ENCODE results near the gene SNX24. TPM values are rescaled to one million over a fixed set of nuclear protein-coding genes. Genes with fewer than 3 reads are reported as not detected.

The SNX24 gene
- total and polyA plus RNA-seq, 4 donors = 6.3 to 10.1 (median 9.1) TPM

DNA sequence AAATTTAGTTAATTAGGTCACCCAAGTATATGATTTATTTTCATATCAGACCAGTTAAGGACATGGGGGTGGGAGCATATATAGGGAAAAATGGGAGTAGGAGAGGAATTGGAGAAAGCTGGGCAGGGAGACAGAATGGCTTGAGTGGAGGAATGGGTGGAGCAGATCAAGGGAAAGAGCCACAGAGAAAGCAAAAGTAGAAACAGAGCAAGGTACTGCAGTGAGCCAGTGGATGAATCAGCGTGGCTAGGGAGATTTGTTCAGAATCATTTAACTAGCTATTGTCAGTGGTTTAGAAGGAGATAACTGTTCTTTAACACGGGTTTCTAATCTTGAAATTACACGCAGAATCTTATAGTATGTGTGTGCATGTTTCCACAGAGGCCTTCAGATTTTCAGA lies 37.4 kb downstream of the SNX24 start:
- no peaks in the 10 kb centered on the region for H3K4me1 ChIP-seq (ENCODE audit: control insufficient read depth in 4 of 4, insufficient read depth in 4 of 4, low read length in 3 of 4)
- H3K27ac ChIP-seq (ENCODE audit: low read depth in 1 of 2, low read length in 2 of 2) = no peak overlapping the region
- H3K4me3 ChIP-seq (ENCODE audit: low read depth in 1 of 3, low read length in 3 of 3) = no peak overlapping the region
- no peaks in the 10 kb centered on the region for H3K27me3 ChIP-seq (ENCODE audit: control insufficient read depth in 4 of 4, insufficient read depth in 4 of 4, low read length in 3 of 4)
- WGBS = 92% methylated on average over 3 of the region's 3 CpGs
- no peaks in the 10 kb centered on the region for H3K9me3 ChIP-seq (ENCODE audit: control insufficient read depth in 4 of 4, low read length in 3 of 4)
- DNase-seq (ENCODE audit: low spot score) = no peak
- TF ChIP-seq HNF4G (IDR thresholded peaks at IDR 0.05) = no peak
- TF ChIP-seq RAD21 (IDR thresholded peaks at IDR 0.05) = no peak
- TF ChIP-seq MAX (IDR thresholded peaks at IDR 0.05) = no peak
- no peak for TF ChIP-seq RXRA (IDR thresholded peaks at IDR 0.05)
- TF ChIP-seq, protein P1, sequence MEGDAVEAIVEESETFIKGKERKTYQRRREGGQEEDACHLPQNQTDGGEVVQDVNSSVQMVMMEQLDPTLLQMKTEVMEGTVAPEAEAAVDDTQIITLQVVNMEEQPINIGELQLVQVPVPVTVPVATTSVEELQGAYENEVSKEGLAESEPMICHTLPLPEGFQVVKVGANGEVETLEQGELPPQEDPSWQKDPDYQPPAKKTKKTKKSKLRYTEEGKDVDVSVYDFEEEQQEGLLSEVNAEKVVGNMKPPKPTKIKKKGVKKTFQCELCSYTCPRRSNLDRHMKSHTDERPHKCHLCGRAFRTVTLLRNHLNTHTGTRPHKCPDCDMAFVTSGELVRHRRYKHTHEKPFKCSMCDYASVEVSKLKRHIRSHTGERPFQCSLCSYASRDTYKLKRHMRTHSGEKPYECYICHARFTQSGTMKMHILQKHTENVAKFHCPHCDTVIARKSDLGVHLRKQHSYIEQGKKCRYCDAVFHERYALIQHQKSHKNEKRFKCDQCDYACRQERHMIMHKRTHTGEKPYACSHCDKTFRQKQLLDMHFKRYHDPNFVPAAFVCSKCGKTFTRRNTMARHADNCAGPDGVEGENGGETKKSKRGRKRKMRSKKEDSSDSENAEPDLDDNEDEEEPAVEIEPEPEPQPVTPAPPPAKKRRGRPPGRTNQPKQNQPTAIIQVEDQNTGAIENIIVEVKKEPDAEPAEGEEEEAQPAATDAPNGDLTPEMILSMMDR (IDR thresholded peaks at IDR 0.05; ENCODE audit: low read depth, low read length, missing input control) = no peak
- TF ChIP-seq, protein P2, sequence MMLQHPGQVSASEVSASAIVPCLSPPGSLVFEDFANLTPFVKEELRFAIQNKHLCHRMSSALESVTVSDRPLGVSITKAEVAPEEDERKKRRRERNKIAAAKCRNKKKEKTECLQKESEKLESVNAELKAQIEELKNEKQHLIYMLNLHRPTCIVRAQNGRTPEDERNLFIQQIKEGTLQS (IDR thresholded peaks at IDR 0.05) = no peak
- no peak for TF ChIP-seq FOXA1 (IDR thresholded peaks at IDR 0.05)
- H3K9ac ChIP-seq (ENCODE audit: low read depth in 1 of 2, low read length in 2 of 2) = no peak overlapping the region
- no peaks in the 10 kb centered on the region for H3K36me3 ChIP-seq (ENCODE audit: control insufficient read depth in 4 of 4, insufficient read depth in 3 of 4, low read depth in 1 of 4, low read length in 3 of 4)

DNA sequence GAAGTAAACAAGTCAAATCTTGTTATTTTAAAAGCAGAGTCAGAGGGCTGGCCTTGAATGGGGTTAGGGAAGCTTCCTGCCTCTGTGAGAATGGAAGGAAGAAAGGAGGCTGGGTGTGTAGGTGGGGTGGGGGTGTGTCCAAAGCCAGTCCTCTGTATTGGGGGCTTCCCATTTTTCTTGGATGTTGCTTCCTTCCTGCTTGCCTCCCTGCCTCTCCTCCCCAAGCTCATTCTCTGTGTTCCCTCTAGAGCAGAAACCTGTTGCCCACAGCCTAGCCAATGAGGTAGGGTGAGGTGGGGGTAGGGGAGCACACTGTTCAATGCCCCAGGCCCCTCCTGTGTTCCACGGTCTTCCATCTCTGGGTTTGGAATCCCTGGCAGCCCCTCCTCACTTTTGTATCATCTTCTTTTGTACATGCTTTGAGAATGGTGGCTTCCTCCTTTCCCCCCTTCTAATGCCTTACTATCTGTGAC lies 39.7 kb downstream of the SNX24 start:
- Histone ChIP-seq H3K9me3 (ENCODE audit: control insufficient read depth in 4 of 4, low read length in 3 of 4) (no peaks in the 10 kb centered on the region), H3K9ac (ENCODE audit: low read depth in 1 of 2, low read length in 2 of 2) (no peak overlapping the region), H3K4me1 (ENCODE audit: control insufficient read depth in 4 of 4, insufficient read depth in 4 of 4, low read length in 3 of 4) (no peaks in the 10 kb centered on the region), H3K4me3 (ENCODE audit: low read depth in 1 of 3, low read length in 3 of 3) (no peak overlapping the region), H3K27ac (ENCODE audit: low read depth in 1 of 2, low read length in 2 of 2) (no peak overlapping the region), H3K27me3 (ENCODE audit: control insufficient read depth in 4 of 4, insufficient read depth in 4 of 4, low read length in 3 of 4) (no peaks in the 10 kb centered on the region), H3K36me3 (ENCODE audit: control insufficient read depth in 4 of 4, insufficient read depth in 3 of 4, low read depth in 1 of 4, low read length in 3 of 4) (no peaks in the 10 kb centered on the region)
- no peak for DNase-seq (ENCODE audit: low spot score)
- TF ChIP-seq YY1 (IDR thresholded peaks at IDR 0.05) = no peak
- TF ChIP-seq RAD21 (IDR thresholded peaks at IDR 0.05) = no peak
- TF ChIP-seq EGR1 (IDR thresholded peaks at IDR 0.05; ENCODE audit: low read depth in 2 of 2) = no peak
- TF ChIP-seq HNF4G (IDR thresholded peaks at IDR 0.05) = no peak
- TF ChIP-seq TAF1 (conservative IDR thresholded peaks at IDR 0.05) = no peak
- no peak for TF ChIP-seq JUND (IDR thresholded peaks at IDR 0.05)
- TF ChIP-seq, protein P1 (IDR thresholded peaks at IDR 0.05; ENCODE audit: low read depth, low read length, missing input control) = no peak
- TF ChIP-seq MAX (IDR thresholded peaks at IDR 0.05) = no peak
- TF ChIP-seq, protein P3, sequence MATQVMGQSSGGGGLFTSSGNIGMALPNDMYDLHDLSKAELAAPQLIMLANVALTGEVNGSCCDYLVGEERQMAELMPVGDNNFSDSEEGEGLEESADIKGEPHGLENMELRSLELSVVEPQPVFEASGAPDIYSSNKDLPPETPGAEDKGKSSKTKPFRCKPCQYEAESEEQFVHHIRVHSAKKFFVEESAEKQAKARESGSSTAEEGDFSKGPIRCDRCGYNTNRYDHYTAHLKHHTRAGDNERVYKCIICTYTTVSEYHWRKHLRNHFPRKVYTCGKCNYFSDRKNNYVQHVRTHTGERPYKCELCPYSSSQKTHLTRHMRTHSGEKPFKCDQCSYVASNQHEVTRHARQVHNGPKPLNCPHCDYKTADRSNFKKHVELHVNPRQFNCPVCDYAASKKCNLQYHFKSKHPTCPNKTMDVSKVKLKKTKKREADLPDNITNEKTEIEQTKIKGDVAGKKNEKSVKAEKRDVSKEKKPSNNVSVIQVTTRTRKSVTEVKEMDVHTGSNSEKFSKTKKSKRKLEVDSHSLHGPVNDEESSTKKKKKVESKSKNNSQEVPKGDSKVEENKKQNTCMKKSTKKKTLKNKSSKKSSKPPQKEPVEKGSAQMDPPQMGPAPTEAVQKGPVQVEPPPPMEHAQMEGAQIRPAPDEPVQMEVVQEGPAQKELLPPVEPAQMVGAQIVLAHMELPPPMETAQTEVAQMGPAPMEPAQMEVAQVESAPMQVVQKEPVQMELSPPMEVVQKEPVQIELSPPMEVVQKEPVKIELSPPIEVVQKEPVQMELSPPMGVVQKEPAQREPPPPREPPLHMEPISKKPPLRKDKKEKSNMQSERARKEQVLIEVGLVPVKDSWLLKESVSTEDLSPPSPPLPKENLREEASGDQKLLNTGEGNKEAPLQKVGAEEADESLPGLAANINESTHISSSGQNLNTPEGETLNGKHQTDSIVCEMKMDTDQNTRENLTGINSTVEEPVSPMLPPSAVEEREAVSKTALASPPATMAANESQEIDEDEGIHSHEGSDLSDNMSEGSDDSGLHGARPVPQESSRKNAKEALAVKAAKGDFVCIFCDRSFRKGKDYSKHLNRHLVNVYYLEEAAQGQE (IDR thresholded peaks at IDR 0.05) = no peak
- no peak for TF ChIP-seq RXRA (IDR thresholded peaks at IDR 0.05)
- no peak for TF ChIP-seq NR2F2 (IDR thresholded peaks at IDR 0.05)
- TF ChIP-seq GABPA (IDR thresholded peaks at IDR 0.05 in 1 of 2, conservative IDR thresholded peaks at IDR 0.05 in 1 of 2) = no peak
- no peak for TF ChIP-seq HNF4A (conservative IDR thresholded peaks at IDR 0.05)
- no peak for TF ChIP-seq FOXA1 (IDR thresholded peaks at IDR 0.05)
- no peak for TF ChIP-seq SP1 (IDR thresholded peaks at IDR 0.05)
- TF ChIP-seq, protein P2 (IDR thresholded peaks at IDR 0.05) = no peak
- TF ChIP-seq ZBTB33 (IDR thresholded peaks at IDR 0.05) = no peak
- TF ChIP-seq FOXA2 (IDR thresholded peaks at IDR 0.05) = no peak
- WGBS = 76% methylated on average over 1 of the region's 1 CpG
